SK-N-SH treated with all-trans-retinoic acid at 6 μM for 48 hours (cell line): ENCODE measurements around the gene DSC3.

Experiments used
- ATAC-seq: fragments of 200-7000 bp; cut with Tn5 transposase; 3 replicates; pipeline ENCODE4 v1.9.1; 2020; ENCODE audit warnings: mild to moderate bottlenecking, moderate library complexity
- ARNTL ChIP-seq: fragments of 450-650 bp; formaldehyde crosslinking; IDR thresholded peaks from 2 replicates; pipeline ENCODE4 v1.5.0; 2020; ENCODE audit warnings: low read depth, mild to moderate bottlenecking, moderate library complexity, borderline replicate concordance
- BACH2 ChIP-seq: fragments of 250-450 bp; sonication (Bioruptor Pico); IDR thresholded peaks from 2 replicates; pipeline ENCODE4 v1.9.0; 2021; ENCODE audit warnings: mild to moderate bottlenecking, borderline replicate concordance
- CSDC2 ChIP-seq: fragments of 250-450 bp; sonication (Bioruptor Pico); IDR thresholded peaks from 2 replicates; pipeline ENCODE4 v1.5.0; 2020; ENCODE audit warnings: mild to moderate bottlenecking, moderate library complexity
- CSRNP3 ChIP-seq: fragments of 250-450 bp; sonication (Bioruptor Pico); IDR thresholded peaks from 2 replicates; pipeline ENCODE4 v1.5.1; 2021; ENCODE audit warnings: mild to moderate bottlenecking, moderate library complexity
- ESRRG ChIP-seq: fragments of 250-450 bp; sonication (Bioruptor Pico); IDR thresholded peaks from 2 replicates; pipeline ENCODE4 v1.6.1; 2021; ENCODE audit warnings: mild to moderate bottlenecking
- GLIS3 ChIP-seq: fragments of 250-450 bp; sonication (Bioruptor Pico); IDR thresholded peaks from 2 replicates; pipeline ENCODE4 v1.5.0; 2020; ENCODE audit warnings: mild to moderate bottlenecking, moderate library complexity
- ISL1 ChIP-seq: fragments of 250-450 bp; sonication (Bioruptor Pico); IDR thresholded peaks from 2 replicates; pipeline ENCODE4 v2.1.2; 2022; ENCODE audit warnings: mild to moderate bottlenecking, moderate library complexity
- OSR1 ChIP-seq: fragments of 250-450 bp; sonication (Bioruptor Pico); IDR thresholded peaks from 2 replicates; pipeline ENCODE4 v1.8.0; 2022; ENCODE audit warnings: moderate library complexity, mild to moderate bottlenecking, inconsistent platforms
- PPARA ChIP-seq: fragments of 250-450 bp; sonication (Bioruptor Pico); IDR thresholded peaks from 2 replicates; pipeline ENCODE4 v1.5.0; 2020; ENCODE audit warnings: mild to moderate bottlenecking, borderline replicate concordance
- RARB ChIP-seq: fragments of 250-450 bp; sonication (Bioruptor Pico); IDR thresholded peaks from 2 replicates; pipeline ENCODE4 v1.8.0; 2021; ENCODE audit warnings: mild to moderate bottlenecking, moderate library complexity
- TCF4 ChIP-seq: fragments of 250-450 bp; sonication (Bioruptor Pico); IDR thresholded peaks from 2 replicates; pipeline ENCODE4 v1.8.0; 2021; ENCODE audit warnings: mild to moderate bottlenecking, moderate library complexity, borderline replicate concordance
- TOX ChIP-seq: fragments of 250-450 bp; sonication (Bioruptor Pico); IDR thresholded peaks from 2 replicates; pipeline ENCODE4 v1.8.0; 2021; ENCODE audit warnings: mild to moderate bottlenecking, moderate library complexity, borderline replicate concordance
- ZC3H10 ChIP-seq: fragments of 250-450 bp; sonication (Bioruptor Pico); IDR thresholded peaks from 2 replicates; pipeline ENCODE4 v1.5.1; 2021; ENCODE audit warnings: mild to moderate bottlenecking, moderate library complexity
- ZFP3 ChIP-seq: fragments of 250-450 bp; sonication (Bioruptor Pico); IDR thresholded peaks from 2 replicates; pipeline ENCODE4 v1.5.0; 2020; ENCODE audit warnings: mild to moderate bottlenecking, moderate library complexity
- ZFP30 ChIP-seq: fragments of 450-650 bp; formaldehyde crosslinking; IDR thresholded peaks from 2 replicates; pipeline ENCODE4 v1.5.0; 2022; ENCODE audit warnings: mild to moderate bottlenecking, moderate library complexity
- ZNF565 ChIP-seq: fragments of 450-650 bp; formaldehyde crosslinking; conservative IDR thresholded peaks from 2 replicates; pipeline ENCODE4 v1.5.0; 2020; ENCODE audit warnings: low read depth, mild to moderate bottlenecking, moderate library complexity
- ZNF8 ChIP-seq: fragments of 450-650 bp; formaldehyde crosslinking; IDR thresholded peaks from 2 replicates; pipeline ENCODE4 v1.5.0; 2020; ENCODE audit warnings: mild to moderate bottlenecking, moderate library complexity
- TF ChIP-seq, protein P1 (sequence below): fragments of 250-450 bp; sonication (Bioruptor Pico); IDR thresholded peaks from 2 replicates; pipeline ENCODE4 v1.5.1; 2020; ENCODE audit warnings: low read depth, mild to moderate bottlenecking, moderate library complexity
- TF ChIP-seq, protein P2 (sequence below): fragments of 250-450 bp; sonication (Bioruptor Pico); IDR thresholded peaks from 2 replicates; pipeline ENCODE4 v1.8.0; 2020; ENCODE audit warnings: mild to moderate bottlenecking, moderate library complexity, borderline replicate concordance
- TF ChIP-seq, protein P3 (sequence below): fragments of 250-450 bp; sonication (Bioruptor Pico); IDR thresholded peaks from 2 replicates; pipeline ENCODE4 v1.8.0; 2021; ENCODE audit warnings: low read depth, mild to moderate bottlenecking, moderate library complexity, borderline replicate concordance

Gene DSC3

GRCh38 chr18:30954262-30954661 is 88.3 kb downstream of the DSC3 start:
- TF ChIP-seq RARB (CRISPR knock-in tag) = no peak
- TF ChIP-seq CSRNP3 (CRISPR knock-in tag) = no peak
- TF ChIP-seq ISL1 (CRISPR knock-in tag) = no peak
- no peak for TF ChIP-seq GLIS3 (CRISPR knock-in tag)
- TF ChIP-seq, protein P1, sequence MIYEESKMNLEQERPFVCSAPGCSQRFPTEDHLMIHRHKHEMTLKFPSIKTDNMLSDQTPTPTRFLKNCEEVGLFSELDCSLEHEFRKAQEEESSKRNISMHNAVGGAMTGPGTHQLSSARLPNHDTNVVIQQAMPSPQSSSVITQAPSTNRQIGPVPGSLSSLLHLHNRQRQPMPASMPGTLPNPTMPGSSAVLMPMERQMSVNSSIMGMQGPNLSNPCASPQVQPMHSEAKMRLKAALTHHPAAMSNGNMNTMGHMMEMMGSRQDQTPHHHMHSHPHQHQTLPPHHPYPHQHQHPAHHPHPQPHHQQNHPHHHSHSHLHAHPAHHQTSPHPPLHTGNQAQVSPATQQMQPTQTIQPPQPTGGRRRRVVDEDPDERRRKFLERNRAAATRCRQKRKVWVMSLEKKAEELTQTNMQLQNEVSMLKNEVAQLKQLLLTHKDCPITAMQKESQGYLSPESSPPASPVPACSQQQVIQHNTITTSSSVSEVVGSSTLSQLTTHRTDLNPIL = no peak
- TF ChIP-seq TCF4 (CRISPR knock-in tag) = no peak
- TF ChIP-seq BACH2 = no peak
- TF ChIP-seq, protein P2, sequence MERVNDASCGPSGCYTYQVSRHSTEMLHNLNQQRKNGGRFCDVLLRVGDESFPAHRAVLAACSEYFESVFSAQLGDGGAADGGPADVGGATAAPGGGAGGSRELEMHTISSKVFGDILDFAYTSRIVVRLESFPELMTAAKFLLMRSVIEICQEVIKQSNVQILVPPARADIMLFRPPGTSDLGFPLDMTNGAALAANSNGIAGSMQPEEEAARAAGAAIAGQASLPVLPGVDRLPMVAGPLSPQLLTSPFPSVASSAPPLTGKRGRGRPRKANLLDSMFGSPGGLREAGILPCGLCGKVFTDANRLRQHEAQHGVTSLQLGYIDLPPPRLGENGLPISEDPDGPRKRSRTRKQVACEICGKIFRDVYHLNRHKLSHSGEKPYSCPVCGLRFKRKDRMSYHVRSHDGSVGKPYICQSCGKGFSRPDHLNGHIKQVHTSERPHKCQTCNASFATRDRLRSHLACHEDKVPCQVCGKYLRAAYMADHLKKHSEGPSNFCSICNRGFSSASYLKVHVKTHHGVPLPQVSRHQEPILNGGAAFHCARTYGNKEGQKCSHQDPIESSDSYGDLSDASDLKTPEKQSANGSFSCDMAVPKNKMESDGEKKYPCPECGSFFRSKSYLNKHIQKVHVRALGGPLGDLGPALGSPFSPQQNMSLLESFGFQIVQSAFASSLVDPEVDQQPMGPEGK (CRISPR knock-in tag) = no peak
- no peak for TF ChIP-seq ZFP30
- no peak for TF ChIP-seq ESRRG (CRISPR knock-in tag)
- no peak for TF ChIP-seq ZNF565 (CRISPR knock-in tag)
- TF ChIP-seq ZNF8 (CRISPR knock-in tag) = no peak
- no peak for TF ChIP-seq OSR1 (CRISPR knock-in tag)
- TF ChIP-seq ZFP3 (CRISPR knock-in tag) = no peak
- no peak for TF ChIP-seq PPARA (CRISPR knock-in tag)
- no peak for TF ChIP-seq TOX (CRISPR knock-in tag)
- TF ChIP-seq ZC3H10 (CRISPR knock-in tag) = no peak
- no peak for TF ChIP-seq ARNTL (CRISPR knock-in tag)
- no peak for ATAC-seq

- TF ChIP-seq ZC3H10 (CRISPR knock-in tag) (no peak), ZNF8 (CRISPR knock-in tag) (no peak), RARB (CRISPR knock-in tag) (no peak), ZNF565 (CRISPR knock-in tag) (no peak), GLIS3 (CRISPR knock-in tag) (no peak), OSR1 (CRISPR knock-in tag) (no peak), ESRRG (CRISPR knock-in tag) (no peak)
- no peak for ATAC-seq
Measured at GRCh38 chr18:30945761-30946160, 96.8 kb downstream of the DSC3 start.

GRCh38 chr18:30944773-30945417 is 97.6 kb downstream of the DSC3 start:
- no peak for ATAC-seq
- TF ChIP-seq CSRNP3 (CRISPR knock-in tag) = no peak
- no peak for TF ChIP-seq CSDC2 (CRISPR knock-in tag)
- no peak for TF ChIP-seq ZNF565 (CRISPR knock-in tag)
- TF ChIP-seq, protein P3, sequence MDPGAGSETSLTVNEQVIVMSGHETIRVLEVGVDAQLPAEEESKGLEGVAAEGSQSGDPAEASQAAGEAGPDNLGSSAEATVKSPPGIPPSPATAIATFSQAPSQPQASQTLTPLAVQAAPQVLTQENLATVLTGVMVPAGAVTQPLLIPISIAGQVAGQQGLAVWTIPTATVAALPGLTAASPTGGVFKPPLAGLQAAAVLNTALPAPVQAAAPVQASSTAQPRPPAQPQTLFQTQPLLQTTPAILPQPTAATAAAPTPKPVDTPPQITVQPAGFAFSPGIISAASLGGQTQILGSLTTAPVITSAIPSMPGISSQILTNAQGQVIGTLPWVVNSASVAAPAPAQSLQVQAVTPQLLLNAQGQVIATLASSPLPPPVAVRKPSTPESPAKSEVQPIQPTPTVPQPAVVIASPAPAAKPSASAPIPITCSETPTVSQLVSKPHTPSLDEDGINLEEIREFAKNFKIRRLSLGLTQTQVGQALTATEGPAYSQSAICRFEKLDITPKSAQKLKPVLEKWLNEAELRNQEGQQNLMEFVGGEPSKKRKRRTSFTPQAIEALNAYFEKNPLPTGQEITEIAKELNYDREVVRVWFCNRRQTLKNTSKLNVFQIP = no peak
- no peak for TF ChIP-seq TOX (CRISPR knock-in tag)
- TF ChIP-seq ZNF8 (CRISPR knock-in tag) = no peak
- TF ChIP-seq ZFP30 = no peak
